Subcutaneous adipose tissue (tissue), 4 donors: ENCODE data around the gene JAKMIP2. TPM values are rescaled to one million over a fixed set of nuclear protein-coding genes. Genes with fewer than 3 reads are reported as not detected.

Experiments
- CTCF ChIP-seq: fragments of 450-650 bp; IDR thresholded peaks from one replicate; pipeline ENCODE4 v1.5.1; 2016; ENCODE audit warnings: low read depth, mild to moderate bottlenecking, control low read depth, antibody characterized with exemption, moderate library complexity
- total RNA-seq, 4 donors: library from RNA; depleted of rRNA; stranded (reverse); fragments of >200 nt; gene quantifications; one replicate each; pipeline ENCODE4 v1.1.0, GENCODE V29; 2016

Gene JAKMIP2
- total RNA-seq, 4 donors from 2014 or later, result 0.19 to 13.4 (median 2.0) TPM; not detected in 1

GRCh38 chr5:147708708-147709107 is 73.8 kb downstream of the JAKMIP2 start:
- no peak for TF ChIP-seq CTCF

GRCh38 chr5:147704544-147704943 is 78.0 kb downstream of the JAKMIP2 start:
- no peak for TF ChIP-seq CTCF

- no peak for TF ChIP-seq CTCF
These were observed 81.1 kb downstream of the JAKMIP2 start for GRCh38 chr5:147701468-147701867.

GRCh38 chr5:147699496-147700088 is 82.9 kb downstream of the JAKMIP2 start:
- TF ChIP-seq CTCF, result no peak

- TF ChIP-seq CTCF, result no peak
These were observed 85.1 kb downstream of the JAKMIP2 start for GRCh38 chr5:147697380-147697779.

GRCh38 chr5:147694772-147695171 is 87.8 kb downstream of the JAKMIP2 start:
- no peak for TF ChIP-seq CTCF

- TF ChIP-seq CTCF, result no peak
These were observed 89.3 kb downstream of the JAKMIP2 start for GRCh38 chr5:147693233-147693632.
